H9 (cell line): ENCODE measurements around the gene TSKU. TPM values are rescaled to one million over a fixed set of nuclear protein-coding genes. Genes with fewer than 3 reads are reported as not detected.

Source experiments
- DNase-seq: peaks from one replicate; pipeline ENCODE4 v3.0.0-alpha.2; 2017
- H2AFZ ChIP-seq: one replicate; pipeline ENCODE4 v1.6.1; 2013; ENCODE audit warnings: mild to moderate bottlenecking, low read length, control low read depth, moderate library complexity
- H2AK5ac ChIP-seq: 2 replicates; pipeline ENCODE4 v1.6.1; 2013; ENCODE audit warnings: low read length, control low read depth, mixed read lengths; ENCODE audit not compliant: insufficient read length
- H2BK120ac ChIP-seq: one replicate; pipeline ENCODE4 v1.6.1; 2013; ENCODE audit warnings: low read depth, mild to moderate bottlenecking, low read length, control low read depth, inconsistent platforms; ENCODE audit not compliant: poor library complexity, severe bottlenecking
- H2BK12ac ChIP-seq: 2 replicates; pipeline ENCODE4 v1.6.1; 2013; ENCODE audit warnings: low read length, control low read depth, mixed read lengths, low read depth; ENCODE audit not compliant: insufficient read length
- H2BK15ac ChIP-seq: 2 replicates; pipeline ENCODE4 v1.6.1; 2013; ENCODE audit warnings: low read depth, low read length, control low read depth
- H2BK20ac ChIP-seq: one replicate; pipeline ENCODE4 v1.6.1; 2013; ENCODE audit warnings: low read depth, mild to moderate bottlenecking, low read length, control low read depth, inconsistent platforms; ENCODE audit not compliant: poor library complexity, severe bottlenecking
- H2BK5ac ChIP-seq: 2 replicates; pipeline ENCODE4 v1.6.1; 2013; ENCODE audit warnings: low read length, control low read depth, mixed read lengths; ENCODE audit not compliant: insufficient read length
- H3K14ac ChIP-seq: 2 replicates; pipeline ENCODE4 v1.6.1; 2013; ENCODE audit warnings: low read length, control low read depth; ENCODE audit not compliant: insufficient read depth
- H3K18ac ChIP-seq: 2 replicates; pipeline ENCODE4 v1.6.1; 2013; ENCODE audit warnings: low read depth, mild to moderate bottlenecking, mixed read lengths, low read length, control low read depth; ENCODE audit not compliant: insufficient read length
- H3K23ac ChIP-seq: 2 replicates; pipeline ENCODE4 v1.6.1; 2013; ENCODE audit warnings: low read length, control low read depth, mixed read lengths, low read depth; ENCODE audit not compliant: insufficient read length
- H3K23me2 ChIP-seq: 2 replicates; pipeline ENCODE4 v1.6.1; 2013; ENCODE audit warnings: low read depth, mild to moderate bottlenecking, mixed read lengths, low read length, control low read depth; ENCODE audit not compliant: insufficient read length, poor library complexity, severe bottlenecking
- H3K27ac ChIP-seq: 2 replicates; pipeline ENCODE4 v1.5.1; 2013; ENCODE audit warnings: low read length, control low read depth, mixed read lengths, low read depth; ENCODE audit not compliant: insufficient read length
- H3K27me3 ChIP-seq: 2 replicates; pipeline ENCODE4 v1.6.1; 2013; ENCODE audit warnings: low read length, control low read depth, inconsistent platforms; ENCODE audit not compliant: insufficient read depth
- H3K4ac ChIP-seq: 2 replicates; pipeline ENCODE4 v1.6.1; 2013; ENCODE audit warnings: low read depth, mild to moderate bottlenecking, control low read depth, inconsistent platforms, low read length, moderate library complexity
- H3K4me1 ChIP-seq: 2 replicates; pipeline ENCODE4 v1.6.1; 2013; ENCODE audit warnings: low read length, control low read depth, inconsistent platforms; ENCODE audit not compliant: insufficient read depth
- H3K4me2 ChIP-seq: 2 replicates; pipeline ENCODE4 v1.6.1; 2013; ENCODE audit warnings: low read length, control low read depth, mixed read lengths; ENCODE audit not compliant: insufficient read length, insufficient read depth
- H3K56ac ChIP-seq: 2 replicates; pipeline ENCODE4 v1.6.1; 2013; ENCODE audit warnings: low read depth, mild to moderate bottlenecking, mixed read lengths, low read length, control low read depth; ENCODE audit not compliant: insufficient read length
- H3K79me1 ChIP-seq: 2 replicates; pipeline ENCODE4 v1.6.1; 2013; ENCODE audit warnings: low read depth, mild to moderate bottlenecking, moderate library complexity, low read length, control low read depth, inconsistent platforms; ENCODE audit not compliant: insufficient read depth, poor library complexity, severe bottlenecking
- H3K79me2 ChIP-seq: 2 replicates; pipeline ENCODE4 v1.6.1; 2013; ENCODE audit warnings: low read length, control low read depth, inconsistent platforms; ENCODE audit not compliant: insufficient read depth
- H3K9ac ChIP-seq: 2 replicates; pipeline ENCODE4 v1.6.1; 2013; ENCODE audit warnings: low read length, control low read depth, mixed read lengths; ENCODE audit not compliant: insufficient read length; ENCODE audit errors: extremely low read depth
- H3K9me3 ChIP-seq: one replicate; pipeline ENCODE4 v1.6.1; 2013; ENCODE audit warnings: low read depth, low read length, inconsistent platforms; ENCODE audit not compliant: control insufficient read depth
- H3T11ph ChIP-seq: one replicate; pipeline ENCODE4 v1.6.1; 2013; ENCODE audit warnings: mild to moderate bottlenecking, low read length, control low read depth, inconsistent platforms
- H4K20me1 ChIP-seq: one replicate; pipeline ENCODE4 v1.6.1; 2013; ENCODE audit not compliant: control insufficient read depth, insufficient read length, insufficient read depth
- H4K5ac ChIP-seq: 2 replicates; pipeline ENCODE4 v1.6.1; 2013; ENCODE audit warnings: low read depth, mild to moderate bottlenecking, mixed read lengths, low read length, control low read depth; ENCODE audit not compliant: insufficient read length
- H4K8ac ChIP-seq: replicated peaks from 2 replicates; pipeline ENCODE4 v1.6.1; 2013; ENCODE audit warnings: low read length, control low read depth, mixed read lengths, low read depth; ENCODE audit not compliant: insufficient read length
- H4K91ac ChIP-seq: 2 replicates; pipeline ENCODE4 v1.6.1; 2013; ENCODE audit warnings: low read depth, mild to moderate bottlenecking, moderate library complexity, mixed read lengths, low read length, control low read depth; ENCODE audit not compliant: insufficient read length
- H3K27ac Mint-ChIP-seq, 3 experiments: 2 replicates in 2 of 3; 3 replicates in 1 of 3; pipeline ENCODE4 v1.8.0; 2020 to 2021; ENCODE audit warnings: mixed read lengths in 3 of 3, mild to moderate bottlenecking in 1 of 3, moderate library complexity in 1 of 3
- H3K27me3 Mint-ChIP-seq: 2 replicates; pipeline ENCODE4 v1.8.0; 2021; ENCODE audit warnings: low read depth, mild to moderate bottlenecking, moderate library complexity, mixed read lengths
- H3K36me3 Mint-ChIP-seq, 3 experiments: 2 replicates in 2 of 3; 3 replicates in 1 of 3; pipeline ENCODE4 v1.8.0; 2020 to 2021; ENCODE audit warnings: low read depth in 3 of 3, mixed read lengths in 3 of 3; ENCODE audit not compliant: insufficient read depth in 1 of 3
- H3K4me1 Mint-ChIP-seq, 2 experiments: 2 replicates each; pipeline ENCODE4 v1.8.0; 2020; ENCODE audit warnings: mixed read lengths in 2 of 2
- H3K4me3 Mint-ChIP-seq, 2 experiments: 2 replicates in 1 of 2; 3 replicates in 1 of 2; pipeline ENCODE4 v1.8.0; 2020 to 2021; ENCODE audit warnings: mild to moderate bottlenecking in 2 of 2, mixed read lengths in 2 of 2, moderate library complexity in 1 of 2
- H3K9me3 Mint-ChIP-seq, 2 experiments: 2 replicates in 1 of 2; 3 replicates in 1 of 2; pipeline ENCODE4 v1.8.0; 2020; ENCODE audit warnings: mild to moderate bottlenecking in 2 of 2, mixed read lengths in 2 of 2, moderate library complexity in 1 of 2
- WGBS: extraction: QIAGEN DNeasy Blood & Tissue Kit; methylation state at CpG from one replicate; pipeline ENCODE4 v1.1.7; 2013; ENCODE audit warnings: missing lambda C conversion rate, low lambda C conversion rate, mixed read lengths; ENCODE audit not compliant: insufficient read length; ENCODE audit errors: extremely low coverage; 5-methylcytosine and 5-hydroxymethylcytosine counted together
- total RNA-seq: library from RNA; stranded (reverse); gene quantifications from 2 replicates; pipeline ENCODE4 v1.2.1, GENCODE V29; 2021
- TF ChIP-seq, protein P1 (sequence below): fragments of 200-600 bp; sonication (generic); conservative IDR thresholded peaks from 3 replicates; pipeline ENCODE4 v1.8.0; 2021; ENCODE audit warnings: antibody characterized with exemption, mild to moderate bottlenecking

The TSKU gene
- total RNA-seq, 1 experiment from 2014 or later = 25.4 TPM

- H3K4me1 ChIP-seq = no peaks in the 10 kb centered on the region; the same call in 1 of the 2 replicates
- H3K27me3 Mint-ChIP-seq = peaks cover 7% of the 10 kb centered on the region
- WGBS = no CpG with 5 or more reads among the region's 20 CpGs
Measured at GRCh38 chr11:76796511-76797198, 13.5 kb downstream of the TSKU start.

More at GRCh38 chr11:76796511-76797198, 13.5 kb downstream of the TSKU start:
- Histone ChIP-seq H3K14ac (no peak overlapping the region), H2BK120ac (no peak overlapping the region), H3K9ac (no peak overlapping the region), H2BK5ac (no peak overlapping the region), H2AK5ac (no peak overlapping the region), H3K23me2 (no peaks in the 10 kb centered on the region), H2AFZ (no peak overlapping the region), H2BK15ac (no peak overlapping the region), H3K56ac (no peak overlapping the region), H3K9me3 (no peaks in the 10 kb centered on the region), H3K27me3 (no peaks in the 10 kb centered on the region), H3K18ac (no peak overlapping the region), H4K20me1 (no peaks in the 10 kb centered on the region), H3T11ph (no peak overlapping the region), H2BK20ac (no peak overlapping the region), H3K79me2 (peaks cover 3% of the 10 kb centered on the region; the same call in 1 of the 2 replicates), H3K4me2 (no peak overlapping the region), H3K79me1 (no peaks in the 10 kb centered on the region), H2BK12ac (no peak overlapping the region), H3K23ac (no peak overlapping the region), H4K5ac (no peak overlapping the region), H3K27ac (no peak overlapping the region), H4K91ac (no peak overlapping the region), H3K4ac (no peak overlapping the region), H4K8ac (no peak overlapping the region)
- H3K36me3 Mint-ChIP-seq = peaks cover 21 to 32% (median 25%) of the 10 kb centered on the region in 3 experiments
- DNase-seq = no peak
- H3K4me3 Mint-ChIP-seq = no peak overlapping the region
- no peak overlapping the region for H3K27ac Mint-ChIP-seq
- H3K9me3 Mint-ChIP-seq = peaks cover 12% of the 10 kb centered on the region in 2 experiments
- H3K4me1 Mint-ChIP-seq = peaks cover 51 to 57% of the 10 kb centered on the region in 2 experiments
- TF ChIP-seq, protein P1, sequence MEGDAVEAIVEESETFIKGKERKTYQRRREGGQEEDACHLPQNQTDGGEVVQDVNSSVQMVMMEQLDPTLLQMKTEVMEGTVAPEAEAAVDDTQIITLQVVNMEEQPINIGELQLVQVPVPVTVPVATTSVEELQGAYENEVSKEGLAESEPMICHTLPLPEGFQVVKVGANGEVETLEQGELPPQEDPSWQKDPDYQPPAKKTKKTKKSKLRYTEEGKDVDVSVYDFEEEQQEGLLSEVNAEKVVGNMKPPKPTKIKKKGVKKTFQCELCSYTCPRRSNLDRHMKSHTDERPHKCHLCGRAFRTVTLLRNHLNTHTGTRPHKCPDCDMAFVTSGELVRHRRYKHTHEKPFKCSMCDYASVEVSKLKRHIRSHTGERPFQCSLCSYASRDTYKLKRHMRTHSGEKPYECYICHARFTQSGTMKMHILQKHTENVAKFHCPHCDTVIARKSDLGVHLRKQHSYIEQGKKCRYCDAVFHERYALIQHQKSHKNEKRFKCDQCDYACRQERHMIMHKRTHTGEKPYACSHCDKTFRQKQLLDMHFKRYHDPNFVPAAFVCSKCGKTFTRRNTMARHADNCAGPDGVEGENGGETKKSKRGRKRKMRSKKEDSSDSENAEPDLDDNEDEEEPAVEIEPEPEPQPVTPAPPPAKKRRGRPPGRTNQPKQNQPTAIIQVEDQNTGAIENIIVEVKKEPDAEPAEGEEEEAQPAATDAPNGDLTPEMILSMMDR = no peak
